Neuronal stem cell (in vitro differentiated cells): ENCODE data around the gene PEF1.

Experiments used
- DNase-seq: peaks from one replicate; pipeline ENCODE4 v3.0.0-alpha.2; 2013; ENCODE audit warnings: low spot score
- H2AFZ ChIP-seq: one replicate; pipeline ENCODE4 v1.6.1; 2013; ENCODE audit warnings: mild to moderate bottlenecking, low read length, inconsistent platforms
- H2AK5ac ChIP-seq: 2 replicates; pipeline ENCODE4 v1.6.1; 2013; ENCODE audit warnings: low read depth, mild to moderate bottlenecking, inconsistent platforms, low read length, moderate library complexity, mixed read lengths
- H2BK120ac ChIP-seq: 2 replicates; pipeline ENCODE4 v1.6.1; 2013; ENCODE audit warnings: low read depth, mild to moderate bottlenecking, inconsistent platforms, low read length, moderate library complexity, mixed read lengths
- H2BK12ac ChIP-seq: one replicate; pipeline ENCODE4 v1.6.1; 2013; ENCODE audit warnings: low read length, inconsistent platforms
- H2BK15ac ChIP-seq: 2 replicates; pipeline ENCODE4 v1.6.1; 2013; ENCODE audit warnings: mild to moderate bottlenecking, low read length, inconsistent platforms, mixed read lengths
- H2BK5ac ChIP-seq: one replicate; pipeline ENCODE4 v1.6.1; 2013; ENCODE audit warnings: inconsistent platforms, mild to moderate bottlenecking, low read length, moderate library complexity
- H3K14ac ChIP-seq: one replicate; pipeline ENCODE4 v1.6.1; 2013; ENCODE audit warnings: low read length, inconsistent platforms
- H3K18ac ChIP-seq: 2 replicates; pipeline ENCODE4 v1.6.1; 2013; ENCODE audit warnings: low read length, inconsistent platforms
- H3K23ac ChIP-seq: 2 replicates; pipeline ENCODE4 v1.6.1; 2013; ENCODE audit warnings: low read depth, mild to moderate bottlenecking, mixed read lengths, low read length, inconsistent platforms; ENCODE audit not compliant: poor library complexity
- H3K27ac ChIP-seq: replicated peaks from 3 replicates; pipeline ENCODE4 v1.5.1; 2013; ENCODE audit warnings: low read length, inconsistent platforms
- H3K27me3 ChIP-seq, 3 experiments: 2 replicates each; pipeline ENCODE4 v1.6.1; 2013; ENCODE audit warnings: low read length in 3 of 3, mild to moderate bottlenecking in 2 of 3, inconsistent platforms in 1 of 3, low read depth in 1 of 3, mixed read lengths in 1 of 3, moderate library complexity in 1 of 3; ENCODE audit not compliant: control insufficient read depth in 3 of 3, insufficient read depth in 3 of 3
- H3K36me3 ChIP-seq, 2 donors: replicated peaks in 1 of 2; 2 replicates each; pipeline ENCODE4 v1.6.1; 2013; ENCODE audit warnings: low read length in 2 of 2; ENCODE audit not compliant: control insufficient read depth in 2 of 2, insufficient read depth in 2 of 2
- H3K4ac ChIP-seq: 2 replicates; pipeline ENCODE4 v1.6.1; 2013; ENCODE audit warnings: inconsistent platforms, mild to moderate bottlenecking, low read length, moderate library complexity
- H3K4me1 ChIP-seq, 2 donors: 1 replicate in 1 of 2; 2 replicates in 1 of 2; pipeline ENCODE4 v1.6.1; 2013; ENCODE audit warnings: low read length in 2 of 2, low read depth in 1 of 2; ENCODE audit not compliant: control insufficient read depth in 2 of 2, insufficient read depth in 1 of 2
- H3K4me2 ChIP-seq: one replicate; pipeline ENCODE4 v1.6.1; 2013; ENCODE audit warnings: mild to moderate bottlenecking, low read length, inconsistent platforms; ENCODE audit not compliant: insufficient read depth, poor library complexity, severe bottlenecking
- H3K4me3 ChIP-seq, 2 donors: 2 replicates each; pipeline ENCODE4 v1.5.1; 2013; ENCODE audit warnings: low read length in 2 of 2, mild to moderate bottlenecking in 2 of 2, inconsistent platforms in 1 of 2, moderate library complexity in 1 of 2
- H3K79me1 ChIP-seq: one replicate; pipeline ENCODE4 v1.6.1; 2013; ENCODE audit warnings: low read depth, mild to moderate bottlenecking, inconsistent platforms, low read length, moderate library complexity
- H3K9ac ChIP-seq: one replicate; pipeline ENCODE4 v1.6.1; 2013; ENCODE audit warnings: mild to moderate bottlenecking, low read depth, low read length, inconsistent platforms; ENCODE audit not compliant: poor library complexity
- H3K9me3 ChIP-seq, 2 donors: replicated peaks in 1 of 2; 2 replicates each; pipeline versions ENCODE3 to v1.6.1; 2013; ENCODE audit warnings: low read length in 2 of 2, mild to moderate bottlenecking in 2 of 2, inconsistent platforms in 1 of 2, low read depth in 1 of 2, mixed read lengths in 1 of 2, moderate library complexity in 1 of 2; ENCODE audit not compliant: control insufficient read depth in 2 of 2, insufficient read depth in 1 of 2
- H4K8ac ChIP-seq: one replicate; pipeline ENCODE4 v1.6.1; 2013; ENCODE audit warnings: low read depth, mild to moderate bottlenecking, inconsistent platforms, low read length, moderate library complexity
- H4K91ac ChIP-seq: one replicate; pipeline ENCODE4 v1.6.1; 2013; ENCODE audit warnings: low read length, low read depth, mild to moderate bottlenecking, inconsistent platforms; ENCODE audit not compliant: poor library complexity
- WGBS, 2 donors: extraction: QIAGEN DNeasy Blood & Tissue Kit; methylation state at CpG; one replicate each; pipeline ENCODE4 v1.1.7; 2013; ENCODE audit warnings: missing lambda C conversion rate in 2 of 2, mixed read lengths in 1 of 2; ENCODE audit not compliant: insufficient read length in 2 of 2, insufficient replicate concordance in 1 of 2; ENCODE audit errors: extremely low coverage in 2 of 2; 5-methylcytosine and 5-hydroxymethylcytosine counted together

PEF1 gene

GRCh38 chr1:31667065-31667785, 22.5 kb upstream of the PEF1 start:
- Histone ChIP-seq H3K27ac (no peak overlapping the region), H3K4me2 (no peak overlapping the region), H3K27me3 (peaks cover 0 to 82% (median 0%) of the 10 kb centered on the region in 3 experiments), H3K36me3 (no peaks in the 10 kb centered on the region), H3K18ac (peak overlapping the region; percentile 44), H3K14ac (no peak overlapping the region), H2BK120ac (no peak overlapping the region), H2BK15ac (peak overlapping the region; percentile 9), H2BK5ac (no peak overlapping the region), H2AK5ac (no peak overlapping the region), H3K9ac (peak overlapping the region; percentile 70), H2BK12ac (no peak overlapping the region), H3K23ac (peak overlapping the region; percentile 68), H3K4ac (no peak overlapping the region), H3K79me1 (no peaks in the 10 kb centered on the region), H3K4me3 (no peak overlapping the region), H4K8ac (peak overlapping the region; percentile 77), H3K4me1 (peaks cover 0 to 3% of the 10 kb centered on the region in 2 donors), H2AFZ (no peak overlapping the region), H4K91ac (no peak overlapping the region), H3K9me3 (no peaks in the 10 kb centered on the region)
- no peak for DNase-seq
- no CpG with 5 or more reads among the region's 19 CpGs for WGBS, 2 donors

DNA sequence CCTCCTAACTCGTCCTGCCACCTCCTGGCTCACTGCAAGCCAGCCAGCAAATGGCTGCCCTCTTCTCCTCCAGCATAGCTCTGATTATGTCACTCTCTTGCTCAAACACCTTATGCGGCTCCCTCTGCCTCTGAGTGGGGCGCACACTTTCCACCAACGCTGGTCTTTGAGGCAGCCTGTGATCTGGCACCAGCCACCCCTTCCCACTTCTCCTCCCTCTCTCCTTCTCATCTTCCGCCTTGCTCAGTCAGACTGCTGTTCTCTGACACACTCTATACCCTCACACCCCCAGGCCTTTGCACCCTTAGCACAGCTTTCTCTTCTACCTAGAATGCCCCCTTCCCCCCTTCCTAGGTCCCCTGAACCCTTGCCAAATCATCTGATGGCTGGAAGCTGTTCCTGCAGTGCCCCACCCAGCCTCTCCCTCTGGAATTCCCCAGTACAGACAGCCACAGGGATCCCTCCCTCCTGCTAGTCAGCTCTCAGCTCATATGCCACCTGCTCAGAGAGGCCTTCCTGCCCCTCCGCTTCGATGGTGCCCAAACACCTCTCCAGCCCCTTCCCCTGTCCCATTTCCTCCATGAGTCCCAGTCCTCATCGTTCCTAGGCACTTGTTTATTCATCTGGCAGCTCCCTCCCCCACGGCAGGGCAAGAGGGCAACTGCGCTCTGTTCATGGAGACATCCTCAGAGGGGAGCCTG, 21.7 kb upstream of the PEF1 start:
- Histone ChIP-seq H3K18ac (no peak overlapping the region), H2BK12ac (no peak overlapping the region), H3K9me3 (no peaks in the 10 kb centered on the region), H3K9ac (no peak overlapping the region), H3K23ac (no peak overlapping the region), H3K4me1 (peaks cover 0 to 3% of the 10 kb centered on the region in 2 donors), H3K79me1 (no peaks in the 10 kb centered on the region), H3K14ac (no peak overlapping the region), H2BK15ac (no peak overlapping the region), H3K4me3 (no peak overlapping the region), H3K4ac (no peak overlapping the region), H2AK5ac (no peak overlapping the region), H2BK120ac (no peak overlapping the region), H4K8ac (no peak overlapping the region), H3K27ac (no peak overlapping the region), H3K27me3 (peaks cover 0 to 80% (median 0%) of the 10 kb centered on the region in 3 experiments), H2AFZ (no peak overlapping the region), H2BK5ac (no peak overlapping the region), H4K91ac (no peak overlapping the region), H3K4me2 (no peak overlapping the region), H3K36me3 (no peaks in the 10 kb centered on the region)
- no peak for DNase-seq
- no CpG with 5 or more reads among the region's 10 CpGs for WGBS, 2 donors

DNA sequence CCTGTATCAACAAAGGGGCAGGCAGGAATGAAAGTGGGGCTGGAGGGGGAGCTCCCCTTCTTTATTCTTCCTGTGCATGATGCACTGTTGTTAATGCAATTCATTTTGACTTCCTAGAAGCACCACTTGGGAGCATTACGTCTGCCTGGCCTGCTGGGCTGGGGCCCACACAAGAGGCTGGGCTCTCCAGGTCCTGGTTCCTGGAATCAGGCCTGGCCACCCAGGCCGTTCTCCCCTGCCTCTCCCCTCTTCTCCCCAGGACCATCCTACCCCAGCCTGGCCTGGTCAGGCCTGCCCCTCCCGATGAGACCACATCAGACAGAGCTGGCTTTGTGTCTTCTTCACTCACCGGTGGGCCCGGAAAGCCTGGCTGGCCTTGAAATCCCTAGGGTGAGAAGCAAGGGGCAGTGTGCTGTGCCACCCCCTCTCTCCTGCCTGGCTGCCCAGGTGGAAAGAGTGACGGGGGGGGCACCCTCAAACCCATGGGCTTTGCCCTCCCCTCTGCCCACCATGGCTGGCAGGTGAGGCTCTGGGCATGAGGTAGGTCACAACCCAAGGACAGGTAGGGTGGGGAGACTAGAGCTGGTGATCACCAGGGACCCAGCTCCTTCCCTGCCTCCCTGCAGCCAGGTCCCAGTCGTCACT, 20.7 kb upstream of the PEF1 start:
- Histone ChIP-seq H3K4ac (no peak overlapping the region), H3K4me1 (peaks cover 0 to 2% of the 10 kb centered on the region in 2 donors), H3K9me3 (no peaks in the 10 kb centered on the region), H3K79me1 (no peaks in the 10 kb centered on the region), H4K91ac (no peak overlapping the region), H2BK15ac (peak overlapping the region; percentile 38), H3K4me2 (no peak overlapping the region), H2AK5ac (peak overlapping the region; percentile 80), H3K14ac (no peak overlapping the region), H3K27ac (no peak overlapping the region), H2BK5ac (no peak overlapping the region), H3K9ac (peak overlapping the region; percentile 64), H3K4me3 (no peak overlapping the region), H3K23ac (no peak overlapping the region), H2BK12ac (no peak overlapping the region), H3K36me3 (no peaks in the 10 kb centered on the region), H4K8ac (no peak overlapping the region), H3K18ac (no peak overlapping the region), H3K27me3 (peaks cover 0 to 74% (median 0%) of the 10 kb centered on the region in 3 experiments), H2BK120ac (no peak overlapping the region), H2AFZ (no peak overlapping the region)
- no CpG with 5 or more reads among the region's 7 CpGs for WGBS, 2 donors
- no peak for DNase-seq

DNA sequence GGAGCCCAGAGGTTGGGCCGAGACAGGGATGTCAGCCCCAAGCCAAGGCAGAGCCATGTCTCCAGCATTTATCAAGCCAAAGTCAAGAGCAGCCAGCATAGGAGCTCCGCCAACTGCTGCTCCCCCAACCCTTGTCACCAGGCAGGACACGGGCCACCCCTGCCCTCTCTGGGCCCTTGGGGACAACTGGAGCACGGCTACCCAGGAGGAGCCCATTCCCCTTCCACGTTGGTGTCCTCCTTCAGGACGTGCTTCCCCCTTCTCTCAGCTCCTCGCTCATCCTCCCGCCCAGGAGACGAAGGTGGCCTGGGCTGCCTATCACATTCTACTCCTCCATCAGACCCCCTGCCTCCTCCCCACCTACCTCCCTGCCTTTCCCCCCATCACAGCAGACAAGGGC, 19.9 kb upstream of the PEF1 start:
- Histone ChIP-seq H3K4me1 (no peaks in the 10 kb centered on the region), H2BK5ac (no peak overlapping the region), H3K79me1 (no peaks in the 10 kb centered on the region), H4K8ac (no peak overlapping the region), H2BK15ac (no peak overlapping the region), H2AFZ (no peak overlapping the region), H2BK12ac (no peak overlapping the region), H3K23ac (no peak overlapping the region), H4K91ac (no peak overlapping the region), H3K36me3 (no peaks in the 10 kb centered on the region), H2BK120ac (no peak overlapping the region), H3K4me2 (no peak overlapping the region), H3K18ac (no peak overlapping the region), H3K27ac (no peak overlapping the region), H3K14ac (no peak overlapping the region), H3K27me3 (peaks cover 0 to 65% (median 0%) of the 10 kb centered on the region in 3 experiments), H2AK5ac (peak overlapping the region; percentile 80), H3K9ac (no peak overlapping the region), H3K9me3 (no peaks in the 10 kb centered on the region), H3K4ac (no peak overlapping the region), H3K4me3 (no peak overlapping the region)
- no peak for DNase-seq
- no CpG with 5 or more reads among the region's 9 CpGs for WGBS, 2 donors
